MM.1S (cell line): ENCODE data around the gene CREB5.

ENCODE experiments used
- CTCF ChIP-seq: fragments of 300-600 bp; sonication (generic); IDR thresholded peaks from 2 replicates; pipeline ENCODE4 v1.5.1; 2016; ENCODE audit warnings: antibody characterized with exemption, low read length, mixed read lengths
- EZH2phosphoT487 ChIP-seq: fragments of 300-600 bp; sonication (generic); IDR thresholded peaks from 2 replicates; pipeline ENCODE4 v1.6.1; 2018; ENCODE audit warnings: antibody characterized with exemption, low read length

GRCh38 chr7:28512668-28513440, 100.5 kb downstream of the CREB5 start:
- TF ChIP-seq CTCF (no peak), EZH2phosphoT487 (no peak)
